Epithelial cell of proximal tubule (primary cell): ENCODE measurements around the gene CTIF. TPM values are rescaled to one million over a fixed set of nuclear protein-coding genes. Genes with fewer than 3 reads are reported as not detected.

ENCODE experiments used
- DNase-seq: peaks from one replicate; pipeline ENCODE4 v3.0.0-alpha.2; 2011; ENCODE audit warnings: low read depth
- H3K4me3 ChIP-seq: 2 replicates; pipeline ENCODE4 v1.5.1; 2011; ENCODE audit warnings: low read depth, mild to moderate bottlenecking, low read length
- total RNA-seq: library from RNA; depleted of rRNA; stranded (reverse); fragments of >200 nt; gene quantifications from 2 replicates; pipeline ENCODE4 v1.2.3, GENCODE V29; 2015
- TF ChIP-seq, protein P1 (sequence below): conservative IDR thresholded peaks from 2 replicates; pipeline ENCODE4 v1.5.1; 2012; ENCODE audit warnings: low read depth, mild to moderate bottlenecking, low read length

The CTIF gene
- total RNA-seq, 1 donor from 2014 or later, result 12.9 TPM

DNA sequence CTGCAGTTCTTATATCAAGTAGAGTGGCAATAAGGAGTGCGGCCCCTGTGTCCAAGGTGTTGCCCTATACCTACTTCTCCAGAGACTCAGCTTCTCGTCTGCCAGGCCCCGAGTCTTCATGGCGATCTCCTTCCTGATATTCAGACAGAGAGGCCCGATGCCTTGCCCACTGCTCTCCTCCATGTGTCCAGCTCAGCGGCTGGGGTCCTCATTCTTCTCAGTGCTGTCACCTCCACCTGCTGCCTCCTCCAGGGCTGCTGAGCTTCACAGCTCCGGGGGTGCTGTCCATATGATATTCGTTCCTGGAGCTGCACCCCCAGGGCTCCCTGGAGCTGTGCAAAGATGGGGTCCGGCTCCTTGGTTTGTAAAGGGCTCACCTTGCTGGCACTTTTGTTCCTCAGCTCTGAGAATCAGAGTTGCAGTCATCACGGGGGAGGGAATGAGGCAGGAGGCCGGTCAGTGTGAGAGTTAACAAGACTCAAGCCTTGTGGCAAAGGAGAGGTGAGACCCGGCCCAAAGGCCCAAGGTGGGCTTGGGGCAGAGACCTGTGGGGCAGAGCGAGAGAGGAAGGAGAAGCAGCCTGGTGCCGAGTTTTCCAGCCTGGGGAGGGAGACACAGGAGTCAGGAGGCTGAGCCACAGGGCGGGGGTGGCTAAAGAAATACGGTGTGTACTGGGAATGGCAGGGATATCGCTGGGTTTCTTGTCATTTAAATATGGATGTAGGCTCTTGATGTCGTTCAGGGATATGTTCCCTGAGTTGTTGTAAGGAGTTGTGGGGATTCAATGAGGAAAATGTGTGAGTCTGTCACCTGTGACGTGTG, 120.6 kb downstream of the CTIF start:
- DNase-seq, result no peak
- no peak overlapping the region for H3K4me3 ChIP-seq
- TF ChIP-seq, protein P1, sequence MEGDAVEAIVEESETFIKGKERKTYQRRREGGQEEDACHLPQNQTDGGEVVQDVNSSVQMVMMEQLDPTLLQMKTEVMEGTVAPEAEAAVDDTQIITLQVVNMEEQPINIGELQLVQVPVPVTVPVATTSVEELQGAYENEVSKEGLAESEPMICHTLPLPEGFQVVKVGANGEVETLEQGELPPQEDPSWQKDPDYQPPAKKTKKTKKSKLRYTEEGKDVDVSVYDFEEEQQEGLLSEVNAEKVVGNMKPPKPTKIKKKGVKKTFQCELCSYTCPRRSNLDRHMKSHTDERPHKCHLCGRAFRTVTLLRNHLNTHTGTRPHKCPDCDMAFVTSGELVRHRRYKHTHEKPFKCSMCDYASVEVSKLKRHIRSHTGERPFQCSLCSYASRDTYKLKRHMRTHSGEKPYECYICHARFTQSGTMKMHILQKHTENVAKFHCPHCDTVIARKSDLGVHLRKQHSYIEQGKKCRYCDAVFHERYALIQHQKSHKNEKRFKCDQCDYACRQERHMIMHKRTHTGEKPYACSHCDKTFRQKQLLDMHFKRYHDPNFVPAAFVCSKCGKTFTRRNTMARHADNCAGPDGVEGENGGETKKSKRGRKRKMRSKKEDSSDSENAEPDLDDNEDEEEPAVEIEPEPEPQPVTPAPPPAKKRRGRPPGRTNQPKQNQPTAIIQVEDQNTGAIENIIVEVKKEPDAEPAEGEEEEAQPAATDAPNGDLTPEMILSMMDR, result no peak

DNA sequence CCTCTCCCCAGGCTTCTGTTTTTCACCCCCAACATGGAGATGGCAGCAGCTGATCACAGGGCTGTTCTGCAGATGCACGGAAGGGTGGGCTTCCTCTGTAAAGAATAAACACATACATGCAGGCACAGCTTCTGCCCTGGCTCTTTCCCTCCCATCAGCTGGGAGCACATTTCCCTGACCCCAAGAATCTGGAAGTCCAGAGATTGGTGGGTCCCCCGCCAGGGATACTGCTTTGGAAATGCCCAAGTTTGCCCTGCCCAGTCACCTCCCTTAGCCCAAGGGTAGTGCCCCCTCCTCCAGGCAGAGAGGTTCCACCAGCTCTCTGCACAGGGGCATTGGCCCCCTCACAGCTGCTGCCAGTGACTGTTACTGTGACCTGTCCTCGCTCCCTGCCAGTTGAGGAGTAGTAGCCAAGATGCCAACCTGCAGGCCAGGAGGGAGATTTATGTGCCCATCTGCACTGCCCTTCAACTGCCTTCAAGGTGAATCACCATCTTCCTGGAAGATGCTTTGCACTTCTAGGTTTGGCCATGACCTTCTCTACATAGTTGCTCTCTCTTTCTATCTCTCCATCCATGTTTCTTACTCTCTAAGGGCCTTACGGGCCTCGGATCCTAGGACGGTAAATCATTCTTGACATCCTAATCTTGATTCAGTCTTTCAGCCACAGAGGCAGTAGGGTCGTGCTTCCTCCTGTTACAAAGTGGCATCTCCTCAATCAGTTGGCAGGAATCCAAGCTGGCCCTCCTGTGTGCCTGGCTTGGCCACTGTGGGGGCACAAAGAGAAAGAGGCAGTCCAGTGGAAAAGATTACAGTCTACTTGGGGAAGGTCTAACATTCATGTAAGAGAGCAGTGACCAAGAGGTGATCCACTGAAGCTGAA, 121.8 kb downstream of the CTIF start:
- H3K4me3 ChIP-seq, result no peak overlapping the region
- TF ChIP-seq, protein P1, result no peak
- DNase-seq, result no peak

DNA sequence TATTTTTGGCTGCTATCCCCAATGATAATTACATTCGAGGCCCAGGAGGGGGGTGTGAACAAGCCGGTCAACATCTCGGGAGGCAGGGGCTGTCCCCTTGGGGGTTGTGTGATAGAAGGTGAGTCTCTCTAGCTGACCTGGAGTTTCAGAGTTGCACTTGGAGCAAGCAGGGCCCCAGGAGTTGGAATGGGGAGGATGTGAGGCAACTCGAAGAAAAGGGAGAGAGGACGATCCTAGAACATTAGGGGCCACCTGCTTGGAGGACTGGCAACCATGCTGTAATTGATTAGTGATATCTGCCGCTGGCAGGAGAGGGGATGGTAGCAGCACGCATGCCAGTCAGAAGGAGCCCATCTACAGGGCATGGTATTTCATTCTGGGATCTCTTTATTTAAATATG, 122.6 kb downstream of the CTIF start:
- no peak for DNase-seq
- TF ChIP-seq, protein P1, result no peak
- H3K4me3 ChIP-seq, result no peak overlapping the region

DNA sequence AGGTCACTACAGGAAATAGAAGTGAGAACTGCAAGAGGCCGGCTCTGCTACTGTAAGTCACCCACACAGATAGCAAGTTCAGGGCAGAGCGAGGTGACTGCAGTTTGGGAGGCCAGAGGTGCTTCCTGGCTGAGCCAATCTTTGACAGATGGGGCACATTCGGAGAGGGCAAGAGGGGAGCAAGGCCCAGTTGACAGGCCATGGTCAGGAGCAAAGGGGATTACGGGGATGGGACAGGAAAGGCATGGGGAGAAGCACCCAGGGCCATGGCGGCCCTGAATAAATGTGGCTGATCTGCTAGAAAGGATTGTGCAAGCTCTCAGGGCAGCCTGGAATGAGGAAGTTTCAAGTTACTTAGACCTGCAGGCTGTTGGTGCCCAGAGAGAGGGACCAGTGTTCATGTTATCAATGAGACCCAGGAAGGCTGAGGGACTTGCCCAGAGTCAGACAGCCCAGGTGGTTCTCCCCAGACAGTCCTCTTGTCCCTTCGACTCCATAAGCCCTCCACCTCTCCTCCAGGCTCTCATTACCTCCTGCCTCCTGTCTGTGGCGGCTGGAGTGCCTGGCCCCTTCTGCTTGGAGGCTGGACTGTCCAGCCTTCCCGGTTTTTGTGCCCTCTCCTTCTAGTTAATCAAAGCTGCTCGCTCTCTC, 123.3 kb downstream of the CTIF start:
- DNase-seq, result no peak
- TF ChIP-seq, protein P1, result no peak
- no peak overlapping the region for H3K4me3 ChIP-seq

DNA sequence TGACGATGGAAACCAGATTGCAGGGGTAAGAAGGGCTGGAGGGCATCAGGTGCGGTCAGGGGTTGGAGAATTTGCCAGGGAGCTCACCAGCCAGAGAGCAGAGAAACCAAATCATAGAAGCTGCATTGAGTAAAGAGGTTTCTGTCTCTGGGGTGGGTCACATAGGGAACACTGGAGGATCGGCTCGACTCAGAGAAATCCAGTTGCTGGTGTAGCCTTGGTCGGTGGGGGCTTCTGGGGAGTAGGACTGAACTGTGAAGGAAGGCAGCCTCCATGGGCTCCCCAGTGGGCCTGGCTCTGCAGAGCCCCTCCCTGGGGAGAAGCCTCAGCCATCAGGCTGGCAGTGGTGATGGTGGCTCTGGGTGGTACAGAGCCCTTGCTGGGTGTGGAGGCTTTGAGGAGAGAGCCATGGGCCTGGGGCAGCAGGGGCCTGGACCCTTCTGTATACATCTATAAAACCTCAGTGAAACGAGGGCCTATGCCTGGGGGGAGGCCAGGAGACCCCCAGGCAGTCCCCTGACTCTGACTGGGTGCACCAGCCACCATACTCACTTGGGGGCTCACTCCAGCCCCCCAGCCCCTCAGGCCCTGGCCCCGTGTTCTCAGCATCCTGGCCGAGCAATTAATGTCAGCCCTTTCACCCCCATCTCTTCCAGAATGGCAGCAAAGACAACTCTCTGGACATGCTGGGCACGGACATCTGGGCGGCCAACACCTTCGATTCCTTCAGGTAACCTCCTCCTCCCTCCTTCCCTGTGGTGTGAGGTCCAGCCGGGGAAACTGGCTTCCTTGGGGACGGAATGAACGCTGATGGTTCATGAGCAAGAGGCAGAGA, 124.5 kb downstream of the CTIF start:
- TF ChIP-seq, protein P1, result no peak
- DNase-seq, result no peak

More for the DNA sequence above, 124.5 kb downstream of the CTIF start:
- no peak overlapping the region for H3K4me3 ChIP-seq
